ENCODE results near the gene CHD5. TPM values are rescaled to one million over a fixed set of nuclear protein-coding genes. Genes with fewer than 3 reads are reported as not detected.

CHD5 gene
- total RNA-seq, 1 donor: under 0.01 TPM

DNA sequence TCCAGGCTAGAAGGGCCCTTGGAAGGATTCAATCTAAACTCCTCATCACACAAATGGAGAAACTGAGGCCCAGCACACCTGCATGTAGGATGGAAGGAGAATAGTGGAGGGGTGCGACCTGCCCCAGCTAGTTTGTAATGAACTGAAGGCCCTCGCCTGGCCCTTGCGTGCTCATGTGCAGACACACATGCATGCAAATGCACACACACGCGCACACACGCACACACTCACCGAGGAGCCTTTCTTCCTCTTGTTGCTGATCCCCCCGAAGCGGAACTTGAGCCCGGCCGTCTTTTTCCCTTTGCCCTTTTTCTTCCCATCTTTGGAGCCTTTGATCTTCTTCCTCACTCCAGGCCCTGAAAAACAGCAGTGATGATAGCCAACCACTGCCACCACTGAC is 27.9 kb downstream of the CHD5 start:
- Histone ChIP-seq H3K4me1 (ENCODE audit: insufficient read depth, low read length) (no peaks in the 10 kb centered on the region), H4K20me1 (ENCODE audit: insufficient read depth, low read length) (no peaks in the 10 kb centered on the region), H3K79me2 (ENCODE audit: insufficient read depth, low read length) (no peaks in the 10 kb centered on the region), H3K9me3 (ENCODE audit: low read depth, low read length) (no peaks in the 10 kb centered on the region), H3K4me3 (ENCODE audit: insufficient read depth, low read length) (no peak overlapping the region), H2AFZ (ENCODE audit: low read length) (no peak overlapping the region), H3K4me2 (ENCODE audit: insufficient read depth, low read length) (no peak overlapping the region), H3K36me3 (ENCODE audit: insufficient read depth, low read length) (no peaks in the 10 kb centered on the region), H3K27me3 (ENCODE audit: insufficient read depth, low read length) (peaks cover 8% of the 10 kb centered on the region), H3K27ac (ENCODE audit: low read depth, low read length) (no peak overlapping the region)
- TF ChIP-seq CTCF (IDR thresholded peaks at IDR 0.05; ENCODE audit: extremely low read depth, low read depth, low read length): no peak
- no peak for DNase-seq (ENCODE audit: insufficient read length, low spot score, missing footprints)

DNA sequence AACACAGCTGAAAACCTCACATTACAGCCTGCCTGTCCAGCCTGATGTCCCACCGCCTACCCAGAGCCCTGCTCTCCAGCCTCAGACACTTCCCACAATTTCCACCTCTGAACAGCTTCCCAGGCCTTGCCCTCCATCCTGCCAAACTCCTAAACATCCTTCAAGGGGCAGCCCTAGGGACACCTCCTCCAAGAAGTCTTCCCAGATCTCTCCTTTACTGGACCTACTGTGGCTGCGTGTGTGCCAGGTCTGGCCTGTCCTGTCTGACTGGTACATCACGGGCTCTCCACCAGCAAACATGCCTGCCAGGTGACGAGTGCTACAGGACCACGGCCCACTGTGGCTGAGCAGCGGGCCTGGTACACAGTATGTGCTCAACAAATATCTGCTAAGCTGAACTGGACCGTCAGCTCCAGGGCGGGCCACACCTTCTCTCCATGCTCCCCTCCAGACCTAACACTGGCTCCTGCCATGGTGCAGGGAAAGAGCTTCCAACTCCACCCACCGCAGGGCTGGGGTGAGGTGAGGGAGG is 28.8 kb downstream of the CHD5 start:
- Histone ChIP-seq H3K27me3 (ENCODE audit: insufficient read depth, low read length) (peaks cover 8% of the 10 kb centered on the region), H2AFZ (ENCODE audit: low read length) (no peak overlapping the region), H3K4me1 (ENCODE audit: insufficient read depth, low read length) (no peaks in the 10 kb centered on the region), H3K36me3 (ENCODE audit: insufficient read depth, low read length) (no peaks in the 10 kb centered on the region), H3K4me2 (ENCODE audit: insufficient read depth, low read length) (no peak overlapping the region), H3K4me3 (ENCODE audit: insufficient read depth, low read length) (no peak overlapping the region), H3K79me2 (ENCODE audit: insufficient read depth, low read length) (no peaks in the 10 kb centered on the region), H4K20me1 (ENCODE audit: insufficient read depth, low read length) (no peaks in the 10 kb centered on the region), H3K27ac (ENCODE audit: low read depth, low read length) (no peak overlapping the region), H3K9me3 (ENCODE audit: low read depth, low read length) (no peaks in the 10 kb centered on the region)
- TF ChIP-seq CTCF (IDR thresholded peaks at IDR 0.05; ENCODE audit: extremely low read depth, low read depth, low read length): no peak
- no peak for DNase-seq (ENCODE audit: insufficient read length, low spot score, missing footprints)

GRCh38 chr1:6150006-6150938 is 29.8 kb downstream of the CHD5 start:
- no peak for TF ChIP-seq CTCF (IDR thresholded peaks at IDR 0.05; ENCODE audit: extremely low read depth, low read depth, low read length)

DNA sequence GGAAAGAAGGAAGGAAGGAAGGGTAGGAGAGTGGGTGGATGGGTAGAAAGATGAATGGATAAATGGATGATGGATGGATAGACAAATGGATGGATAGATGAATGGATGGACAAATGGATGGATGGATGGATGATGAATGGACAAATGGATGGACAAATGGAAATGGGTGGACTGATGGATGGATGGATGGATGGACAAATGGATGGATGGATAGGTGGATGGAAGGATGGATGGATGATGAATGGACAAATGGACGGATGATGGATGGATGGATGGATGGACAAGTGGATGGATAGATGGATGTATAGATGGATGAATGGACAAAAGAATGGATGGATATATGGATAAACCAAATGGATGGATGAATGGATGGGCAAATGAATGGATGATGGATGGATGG is 30.5 kb downstream of the CHD5 start:
- TF ChIP-seq CTCF (IDR thresholded peaks at IDR 0.05; ENCODE audit: extremely low read depth, low read depth, low read length): no peak
- no peaks in the 10 kb centered on the region for H3K4me1 ChIP-seq (ENCODE audit: insufficient read depth, low read length)
- no peak overlapping the region for H3K4me2 ChIP-seq (ENCODE audit: insufficient read depth, low read length)
- H3K79me2 ChIP-seq (ENCODE audit: insufficient read depth, low read length): no peaks in the 10 kb centered on the region
- H3K4me3 ChIP-seq (ENCODE audit: insufficient read depth, low read length): no peak overlapping the region
- no peaks in the 10 kb centered on the region for H3K9me3 ChIP-seq (ENCODE audit: low read depth, low read length)
- no peak overlapping the region for H2AFZ ChIP-seq (ENCODE audit: low read length)
- no peak for DNase-seq (ENCODE audit: insufficient read length, low spot score, missing footprints)
- H3K27ac ChIP-seq (ENCODE audit: low read depth, low read length): no peak overlapping the region
- H4K20me1 ChIP-seq (ENCODE audit: insufficient read depth, low read length): no peaks in the 10 kb centered on the region
- H3K27me3 ChIP-seq (ENCODE audit: insufficient read depth, low read length): peaks cover 8% of the 10 kb centered on the region
- H3K36me3 ChIP-seq (ENCODE audit: insufficient read depth, low read length): no peaks in the 10 kb centered on the region

More at GRCh38 chr1:6150006-6150938, 29.8 kb downstream of the CHD5 start:
- no peaks in the 10 kb centered on the region for H3K79me2 ChIP-seq (ENCODE audit: insufficient read depth, low read length)
- no peaks in the 10 kb centered on the region for H3K36me3 ChIP-seq (ENCODE audit: insufficient read depth, low read length)
- peaks cover 8% of the 10 kb centered on the region for H3K27me3 ChIP-seq (ENCODE audit: insufficient read depth, low read length)
- H2AFZ ChIP-seq (ENCODE audit: low read length): no peak overlapping the region
- H3K27ac ChIP-seq (ENCODE audit: low read depth, low read length): no peak overlapping the region
- no peaks in the 10 kb centered on the region for H3K9me3 ChIP-seq (ENCODE audit: low read depth, low read length)
- H3K4me1 ChIP-seq (ENCODE audit: insufficient read depth, low read length): no peaks in the 10 kb centered on the region
- DNase-seq (ENCODE audit: insufficient read length, low spot score, missing footprints): no peak
- H3K4me2 ChIP-seq (ENCODE audit: insufficient read depth, low read length): no peak overlapping the region
- no peak overlapping the region for H3K4me3 ChIP-seq (ENCODE audit: insufficient read depth, low read length)
- H4K20me1 ChIP-seq (ENCODE audit: insufficient read depth, low read length): no peaks in the 10 kb centered on the region

All from osteoblast (primary cell).